Right renal cortex interstitium (tissue), 3 donors: Measurements from ENCODE around the gene TPSG1. TPM values are rescaled to one million over a fixed set of nuclear protein-coding genes. Genes with fewer than 3 reads are reported as not detected.
"Not testable (repeated sequence)": the region's sequence is repeated elsewhere in the genome, so short reads cannot be mapped to it uniquely, and the experiment has no call there.

ENCODE experiments used
- DNase-seq, 3 donors: peaks; one replicate each; pipeline ENCODE4 v3.0.0-alpha.2; 2013; ENCODE audit warnings: low read depth in 3 of 3, low spot score in 2 of 3
- polyA plus RNA-seq, 3 donors: library from polyadenylated mRNA; unstranded; fragments of 120-200 nt; gene quantifications; one replicate each; pipeline ENCODE4 v1.2.1, GENCODE V29; 2013; ENCODE audit not compliant: insufficient read length in 3 of 3

Gene TPSG1
- polyA plus RNA-seq, 3 donors, result 0.49 to 0.71 (median 0.54) TPM

GRCh38 chr16:1198671-1199346, 26.3 kb downstream of the TPSG1 start:
- not testable (repeated sequence) for DNase-seq

DNA sequence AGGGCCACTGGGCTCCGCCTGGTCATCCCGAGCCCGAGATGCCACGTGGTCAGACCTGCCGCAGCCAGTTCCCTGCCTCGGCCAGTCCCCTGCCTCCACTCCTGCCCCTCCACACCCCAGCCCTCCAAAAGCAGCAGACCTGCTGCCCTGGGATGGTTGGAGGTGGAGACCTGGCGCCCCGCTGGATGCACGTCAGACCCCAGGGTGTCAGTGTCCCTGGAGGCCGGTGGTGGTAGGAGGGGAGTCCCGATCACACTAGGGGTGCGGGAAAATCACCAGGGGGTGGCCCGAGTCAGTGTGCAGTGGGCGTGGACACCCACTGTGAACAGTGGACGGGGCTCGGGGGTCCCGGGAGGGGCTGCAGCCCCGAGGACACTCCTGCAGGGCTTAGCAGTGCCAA, 26.9 kb downstream of the TPSG1 start:
- no peak for DNase-seq

DNA sequence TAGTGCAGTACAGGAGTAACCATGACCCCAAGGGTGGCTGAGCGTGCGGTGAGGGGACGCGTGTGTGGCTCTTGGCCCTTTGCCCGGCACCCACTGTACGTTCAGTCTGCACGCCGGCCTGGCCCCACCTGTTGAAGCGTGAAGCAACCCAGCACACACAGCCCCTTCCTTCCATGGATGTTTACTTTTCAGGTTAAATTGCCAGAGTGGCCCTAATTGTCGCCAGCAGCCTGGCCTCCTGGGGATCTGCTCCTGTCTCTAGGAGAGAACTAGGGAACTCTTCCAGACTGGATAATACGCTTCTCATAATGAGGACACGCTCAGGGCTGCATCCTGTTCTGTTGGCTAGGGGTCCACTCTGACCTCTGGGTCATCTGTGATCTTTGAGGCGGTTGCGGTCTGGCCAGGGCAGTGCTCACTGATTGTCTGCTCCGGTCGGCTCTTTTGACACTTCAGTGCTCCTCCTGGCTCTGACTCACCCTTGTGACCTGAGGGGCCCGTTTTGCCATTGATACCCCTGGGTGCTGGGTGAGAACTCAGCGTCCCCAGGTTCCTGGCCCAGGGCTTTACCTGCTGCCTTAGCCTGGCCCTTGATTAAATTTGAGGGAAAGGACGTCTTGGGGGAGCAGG, 27.7 kb downstream of the TPSG1 start:
- no peak for DNase-seq

DNA sequence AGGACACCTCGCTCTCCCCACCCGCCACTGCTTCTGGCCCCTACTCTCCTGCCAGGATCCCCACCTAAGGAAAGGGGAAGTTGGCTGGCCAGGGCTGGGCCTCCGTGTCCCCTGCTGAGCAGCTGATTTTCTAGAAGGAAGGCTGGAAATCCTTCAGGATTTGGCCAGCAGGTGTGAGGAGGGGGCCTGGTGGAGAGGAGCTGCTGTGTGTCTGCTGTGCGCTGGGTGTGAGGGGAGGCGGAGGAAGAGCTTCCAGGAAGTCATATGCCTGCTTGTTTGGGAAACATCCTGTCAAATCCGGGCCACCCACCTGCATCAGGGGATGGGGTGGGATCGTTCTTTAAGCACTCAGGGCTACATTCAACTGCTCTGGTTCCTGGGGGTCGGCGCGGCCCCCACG, 28.6 kb downstream of the TPSG1 start:
- DNase-seq, result no peak

DNA sequence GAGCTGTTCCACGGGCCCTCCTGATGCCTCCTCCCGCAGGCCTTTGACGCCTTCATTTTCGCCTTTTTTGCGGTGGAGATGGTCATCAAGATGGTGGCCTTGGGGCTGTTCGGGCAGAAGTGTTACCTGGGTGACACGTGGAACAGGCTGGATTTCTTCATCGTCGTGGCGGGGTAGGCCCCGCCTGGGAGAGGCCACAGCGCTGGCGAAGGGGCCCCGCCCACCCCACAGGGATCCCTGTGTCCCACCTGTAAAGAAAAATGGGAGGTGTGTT, 29.7 kb downstream of the TPSG1 start:
- DNase-seq, result no peak

GRCh38 chr16:1194665-1195392, 30.2 kb downstream of the TPSG1 start:
- DNase-seq, result no peak

- no peak for DNase-seq
These were observed 31.1 kb downstream of the TPSG1 start for GRCh38 chr16:1193825-1194581.

GRCh38 chr16:1193143-1193824, 31.8 kb downstream of the TPSG1 start:
- DNase-seq, result no peak

- no peak for DNase-seq
These were observed 32.5 kb downstream of the TPSG1 start for GRCh38 chr16:1192384-1193073.

DNA sequence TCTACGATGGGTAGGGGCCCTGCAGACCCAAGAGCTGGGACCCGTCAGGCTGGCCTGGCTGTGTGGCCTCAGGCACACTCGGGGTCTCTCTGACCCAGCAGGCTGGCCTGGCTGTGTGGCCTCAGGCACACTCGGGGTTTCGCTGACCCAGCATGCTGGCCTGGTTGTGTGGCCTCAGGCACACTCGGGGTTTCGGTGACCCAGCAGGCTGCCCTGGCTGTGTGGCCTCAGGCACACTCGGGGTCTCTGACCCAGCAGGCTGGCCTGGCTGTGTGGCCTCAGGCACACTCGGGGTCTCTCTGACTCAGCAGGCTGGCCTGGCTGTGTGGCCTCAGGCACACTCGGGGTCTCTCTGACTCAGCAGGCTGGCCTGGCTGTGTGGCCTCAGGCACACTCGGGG, 34.3 kb downstream of the TPSG1 start:
- DNase-seq, result not testable (repeated sequence)

- DNase-seq, result no peak
These were observed 35.6 kb downstream of the TPSG1 start for GRCh38 chr16:1189455-1189854.

- no peak for DNase-seq
These were observed 36.5 kb downstream of the TPSG1 start for GRCh38 chr16:1188432-1189189.

DNA sequence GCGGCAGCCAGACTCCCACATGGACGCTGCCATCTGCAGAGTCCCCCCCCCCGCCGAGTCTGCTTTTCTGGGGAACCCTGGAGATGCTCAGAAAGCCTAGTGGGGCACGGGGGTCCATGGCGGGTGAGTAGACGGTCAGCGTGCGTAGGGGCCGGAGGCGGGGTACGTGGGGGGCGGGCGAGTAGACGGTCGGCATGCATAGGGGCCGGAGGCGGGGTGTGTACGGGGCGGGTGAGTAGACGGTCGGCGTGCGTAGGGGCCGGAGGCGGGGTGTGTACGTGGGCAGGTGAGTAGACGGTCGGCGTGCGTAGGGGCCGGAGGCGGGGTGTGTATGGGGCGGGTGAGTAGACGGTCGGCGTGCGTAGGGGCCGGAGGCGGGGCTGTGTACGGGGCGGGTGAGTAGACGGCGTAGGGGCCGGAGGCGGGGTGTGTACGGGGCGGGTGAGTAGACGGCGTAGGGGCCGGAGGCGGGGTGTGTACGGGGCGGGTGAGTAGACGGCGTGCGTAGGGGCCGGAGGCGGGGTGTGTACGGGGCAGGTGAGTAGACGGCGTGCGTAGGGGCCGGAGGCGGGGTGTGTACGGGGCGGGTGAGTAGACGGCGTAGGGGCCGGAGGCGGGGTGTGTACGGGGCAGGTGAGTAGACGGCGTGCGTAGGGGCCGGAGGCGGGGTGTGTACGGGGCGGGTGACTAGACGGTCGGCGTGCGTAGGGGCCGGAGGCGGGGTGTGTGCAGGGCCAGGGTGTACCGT, 39.4 kb downstream of the TPSG1 start:
- not testable (repeated sequence) for DNase-seq

DNA sequence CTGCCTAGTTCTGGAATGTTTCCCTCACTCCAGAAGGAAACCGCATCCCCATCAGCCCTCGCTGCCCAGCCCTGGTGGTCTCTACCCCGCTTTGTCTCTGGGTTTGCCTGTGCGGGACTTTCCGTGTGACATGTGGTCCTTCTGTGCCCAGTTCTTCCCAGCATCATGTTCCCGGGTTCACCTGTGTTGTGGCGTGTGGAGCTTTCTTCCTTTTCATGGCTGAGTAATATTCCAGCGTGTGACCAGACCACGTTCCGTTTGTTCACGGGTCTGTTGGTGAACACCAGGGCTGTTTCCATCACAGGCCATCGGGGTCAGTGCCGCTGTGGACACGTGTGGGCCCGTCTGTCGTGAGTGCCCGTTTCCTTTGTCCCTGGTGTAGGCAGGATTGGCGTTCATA, 40.1 kb downstream of the TPSG1 start:
- DNase-seq, result no peak

DNA sequence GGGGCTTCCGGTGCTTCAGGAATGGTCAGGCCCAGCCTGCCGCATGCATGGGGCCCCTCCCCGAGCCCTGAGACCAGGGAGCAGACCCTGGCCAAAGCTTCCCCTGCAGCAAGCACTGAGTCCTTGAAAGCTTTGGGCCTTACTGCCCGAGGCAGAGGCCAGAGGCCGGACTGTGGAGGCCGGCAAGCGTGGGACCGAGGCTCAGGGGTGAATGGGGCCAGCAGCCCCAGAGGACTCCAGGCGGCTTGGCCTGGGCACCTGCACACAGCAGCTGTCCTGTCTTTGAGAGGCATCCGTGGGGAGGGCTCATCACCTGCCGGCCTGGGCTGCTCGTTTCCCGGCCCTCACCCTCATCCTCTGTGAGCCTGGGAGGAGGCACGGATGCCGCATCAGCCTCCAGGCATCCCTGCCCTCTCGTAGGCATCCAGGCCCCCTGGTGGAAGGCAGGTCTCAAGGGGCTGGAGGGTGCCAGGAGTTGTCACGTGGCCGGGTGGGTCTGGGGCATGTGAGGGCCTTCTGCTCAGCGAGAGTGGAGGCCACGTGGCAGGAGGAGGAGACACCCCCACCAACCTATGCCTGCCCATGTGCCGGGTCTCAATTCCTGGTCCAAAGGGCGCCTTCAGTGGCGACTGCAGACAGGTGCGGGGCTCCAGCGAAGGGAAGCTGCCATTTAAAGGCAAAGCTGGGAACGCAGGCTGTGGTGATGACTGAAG, 40.8 kb downstream of the TPSG1 start:
- DNase-seq, result no peak

DNA sequence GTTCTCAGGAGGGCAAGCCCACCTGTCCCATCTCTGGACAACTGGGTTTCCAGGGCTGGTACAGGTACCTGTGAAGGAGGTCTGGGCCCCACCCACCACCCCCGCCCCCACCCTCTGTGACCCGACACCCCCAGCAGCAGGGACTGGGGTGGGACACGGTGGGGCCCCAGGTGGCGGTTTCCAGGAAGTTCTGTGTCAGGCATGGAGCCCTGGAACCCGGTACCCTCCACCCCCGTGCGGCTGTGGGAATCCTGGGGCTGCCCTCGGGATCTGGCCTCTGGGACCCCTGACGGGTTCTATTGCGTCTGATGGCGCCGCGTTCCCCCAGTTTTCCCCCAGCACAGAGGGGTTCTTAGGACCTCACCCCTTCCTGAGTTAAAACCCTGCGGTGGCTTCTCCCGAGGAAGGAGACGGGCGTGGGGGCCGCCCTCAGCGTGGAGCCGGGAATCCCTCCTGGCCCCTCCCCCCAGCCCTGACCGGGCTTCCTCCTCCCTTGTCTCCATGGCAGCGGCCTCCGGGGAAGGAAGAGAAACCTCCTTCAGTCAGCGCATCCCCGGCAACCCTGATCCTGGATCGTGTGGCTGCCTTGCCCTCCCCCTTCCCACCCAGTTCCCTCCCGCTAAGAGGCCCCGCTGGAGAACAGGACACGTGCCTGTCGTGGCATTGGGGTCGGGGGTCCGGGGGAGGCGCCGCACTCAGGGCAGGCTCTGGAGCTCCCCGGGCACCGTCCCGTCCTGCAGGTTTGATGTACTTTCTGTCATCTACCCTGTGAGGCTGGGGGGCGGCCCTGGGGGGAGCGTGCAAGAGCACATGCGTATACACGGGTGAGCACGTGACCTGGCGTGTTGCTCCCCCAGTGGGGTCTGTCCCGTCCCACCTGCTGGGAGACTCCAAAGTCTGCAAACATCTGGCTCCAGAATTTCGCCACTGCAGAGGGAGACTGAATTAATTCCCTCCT, 41.8 kb downstream of the TPSG1 start:
- DNase-seq, result peak in 2 of 3 donors; percentile 55 to 74

- peak in 2 of 3 donors; percentile 66 to 77 for DNase-seq
These were observed 42.8 kb downstream of the TPSG1 start for GRCh38 chr16:1182316-1182671.
